Stimulated activated CD4-positive, alpha-beta T cell treated with anti-CD3 and anti-CD28 coated beads, Interleukin-12 subunit alpha, Interleukin-12 subunit beta, amount 100 ng/mL, for 24 hours (primary cell): ENCODE data around the gene GRAMD2A.

Experiments
- DNase-seq, 2 experiments: peaks; one replicate each; pipeline ENCODE4 v3.0.0-alpha.2; 2020; ENCODE audit warnings: low read depth in 2 of 2

Gene GRAMD2A

GRCh38 chr15:72168131-72168807 is 29.3 kb downstream of the GRAMD2A start:
- no peak for DNase-seq

GRCh38 chr15:72167445-72167844 is 30.1 kb downstream of the GRAMD2A start:
- no peak for DNase-seq

DNA sequence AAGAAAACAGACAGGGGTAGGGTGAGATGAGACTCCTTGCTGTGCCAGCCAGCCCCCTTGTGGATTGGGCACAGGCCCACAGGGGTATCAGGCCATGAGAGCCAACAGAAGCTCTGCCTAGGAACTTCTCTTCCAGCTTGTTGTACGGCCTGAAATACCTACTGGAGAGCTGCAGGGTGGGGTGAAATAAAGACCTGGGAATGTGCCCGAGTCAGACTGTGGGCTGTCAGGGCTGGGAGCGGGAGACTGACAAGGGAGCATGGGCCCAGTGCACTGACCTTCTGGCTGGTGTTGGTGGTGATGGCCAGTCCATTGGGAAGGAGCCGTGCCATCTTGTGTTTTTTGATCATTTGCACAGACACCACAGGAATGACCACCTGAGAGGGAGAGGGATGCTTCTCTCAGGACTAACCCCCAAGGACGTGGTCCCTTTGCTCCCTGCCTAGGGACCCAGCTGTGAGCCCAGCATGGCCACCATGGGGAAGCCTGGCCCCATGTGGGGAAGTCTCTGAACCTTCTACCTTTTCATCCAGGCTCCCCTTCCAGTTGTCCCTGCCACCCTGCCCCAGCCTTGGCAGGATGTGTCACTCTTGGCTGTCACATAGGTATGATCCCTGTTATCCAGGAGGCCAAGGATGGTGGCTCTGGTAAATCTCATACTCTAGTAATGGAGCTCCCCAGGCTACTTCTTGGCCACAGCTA is 30.7 kb downstream of the GRAMD2A start:
- DNase-seq, result no peak

- no peak for DNase-seq
Observed at GRCh38 chr15:72163719-72164118, 33.9 kb downstream of the GRAMD2A start.

DNA sequence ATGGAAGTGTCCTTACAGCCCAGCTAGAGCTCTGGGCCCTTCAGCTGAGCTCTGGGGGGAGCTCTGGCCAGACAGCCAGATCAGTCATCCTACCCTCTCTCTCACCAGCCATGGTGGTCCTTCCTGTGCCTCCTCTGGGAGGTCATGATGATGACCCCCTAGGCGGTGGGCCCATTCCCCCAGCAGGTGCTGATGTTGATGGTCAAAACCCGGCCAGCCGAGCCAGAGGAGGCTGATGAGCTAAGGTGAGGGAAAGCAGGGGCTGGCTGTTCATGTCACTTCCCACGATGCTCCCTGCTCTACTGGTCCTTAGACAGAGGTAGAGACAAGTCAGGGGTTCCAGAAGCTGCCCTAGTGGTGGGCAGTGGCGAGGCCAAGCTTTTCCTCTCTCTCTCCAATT is 35.0 kb downstream of the GRAMD2A start:
- no peak for DNase-seq

GRCh38 chr15:72161361-72162132 is 36.0 kb downstream of the GRAMD2A start:
- DNase-seq, result no peak

DNA sequence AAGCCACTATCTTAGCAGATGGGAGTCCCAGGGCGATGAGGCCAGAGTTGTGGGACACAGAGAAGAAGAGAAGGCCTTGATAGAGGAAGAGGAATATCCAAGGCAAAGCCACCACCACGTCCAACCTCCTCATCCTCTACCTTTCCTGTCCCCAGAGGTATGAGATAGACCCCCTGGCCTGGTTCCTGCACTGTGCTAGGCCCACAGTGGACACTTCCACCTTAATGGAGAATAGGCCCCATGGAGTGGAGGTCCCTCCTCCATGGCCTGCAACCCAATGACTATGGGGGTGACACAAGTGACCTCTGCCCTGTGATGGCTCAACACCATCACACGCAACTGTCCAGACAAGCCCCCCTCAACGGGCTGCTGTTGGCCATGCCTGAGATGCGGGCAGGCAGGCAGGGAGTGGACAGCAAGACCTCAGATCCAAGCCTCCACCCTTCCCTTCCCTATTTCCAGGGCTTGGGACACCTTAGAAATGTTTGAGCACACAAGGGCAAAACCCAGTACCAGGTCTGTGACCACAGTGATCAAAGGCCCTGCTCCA is 36.8 kb downstream of the GRAMD2A start:
- DNase-seq, result no peak

- DNase-seq, result no peak
Observed at GRCh38 chr15:72156928-72157327, 40.7 kb downstream of the GRAMD2A start.

DNA sequence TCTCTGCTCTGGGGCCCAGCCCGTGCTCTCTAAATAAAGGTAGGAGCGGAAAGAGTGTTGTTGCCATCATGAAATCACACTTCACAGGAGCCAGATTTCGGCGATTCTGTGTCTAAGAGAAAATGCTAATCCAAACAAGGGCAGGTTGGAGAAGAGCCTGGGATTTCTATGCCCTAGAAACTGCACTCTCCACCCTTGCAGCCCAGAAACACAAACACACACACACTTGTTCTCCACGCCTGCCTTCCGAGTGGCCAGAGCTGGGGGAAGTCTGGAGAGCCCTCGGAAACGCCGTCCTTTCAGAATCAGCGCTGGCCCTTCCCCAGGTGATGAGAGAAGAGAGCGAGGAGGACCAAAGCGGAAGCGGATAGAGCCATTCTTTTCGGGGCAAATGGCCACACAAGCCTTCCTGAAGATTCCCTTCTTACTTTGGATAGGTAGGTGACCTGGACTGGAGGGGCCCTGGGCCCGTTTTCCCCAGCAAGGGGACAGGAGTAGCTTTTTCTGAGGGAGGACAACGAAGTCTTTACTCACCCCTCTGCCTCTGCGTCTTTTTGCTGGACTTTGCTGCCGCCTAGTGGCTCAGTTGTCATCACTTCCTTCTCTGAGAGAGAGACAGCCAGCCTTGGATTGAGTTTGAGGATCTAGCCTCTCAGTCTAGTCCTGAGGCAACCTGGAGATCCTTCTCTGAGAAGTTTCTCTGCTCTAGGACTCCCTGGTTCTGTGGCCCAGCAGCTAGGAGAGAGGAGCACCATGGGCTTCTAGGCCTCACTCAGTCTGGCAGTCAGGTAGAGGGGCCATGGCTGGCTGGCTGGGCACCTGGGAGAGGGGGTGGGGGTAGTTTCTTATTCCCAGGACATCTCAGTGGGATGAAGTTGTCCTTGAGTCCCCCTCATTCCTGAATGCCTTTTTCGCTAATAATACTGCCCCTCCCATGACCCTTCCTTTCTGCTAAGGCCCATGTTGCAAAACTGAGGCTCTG is 41.7 kb downstream of the GRAMD2A start:
- peak; percentile 65 to 80 for DNase-seq

DNA sequence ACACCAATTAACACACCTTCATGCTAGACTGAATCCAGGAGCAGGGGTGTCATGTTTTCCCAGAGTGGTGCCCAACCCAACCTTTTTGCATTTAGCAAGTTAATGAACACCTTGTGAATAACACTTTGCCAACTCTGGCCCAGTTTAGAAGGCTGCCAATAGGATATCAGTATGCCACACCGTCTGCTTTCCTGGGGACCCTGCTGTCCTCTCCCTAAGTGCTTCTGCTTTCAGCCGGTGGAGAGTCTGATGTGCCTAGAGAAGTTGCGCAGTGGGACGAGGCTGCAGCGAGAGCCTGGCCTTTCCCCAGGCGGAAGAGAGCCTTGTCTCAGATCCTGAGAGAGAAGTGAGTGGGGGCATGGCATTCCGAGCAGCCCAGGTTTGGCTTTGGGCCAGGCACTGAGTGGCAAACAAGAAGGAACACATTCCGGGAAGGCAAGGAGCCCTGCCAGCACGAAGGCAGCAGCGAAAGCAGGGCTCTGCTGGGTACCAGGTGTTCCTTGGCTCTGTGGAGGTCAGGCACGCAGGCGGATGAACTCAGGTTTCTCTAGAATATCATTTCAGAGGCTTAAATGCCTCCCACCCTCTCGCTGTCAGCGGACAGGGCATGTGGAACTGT is 42.5 kb downstream of the GRAMD2A start:
- no peak for DNase-seq

GRCh38 chr15:72154316-72154715 is 43.3 kb downstream of the GRAMD2A start:
- DNase-seq, result no peak

DNA sequence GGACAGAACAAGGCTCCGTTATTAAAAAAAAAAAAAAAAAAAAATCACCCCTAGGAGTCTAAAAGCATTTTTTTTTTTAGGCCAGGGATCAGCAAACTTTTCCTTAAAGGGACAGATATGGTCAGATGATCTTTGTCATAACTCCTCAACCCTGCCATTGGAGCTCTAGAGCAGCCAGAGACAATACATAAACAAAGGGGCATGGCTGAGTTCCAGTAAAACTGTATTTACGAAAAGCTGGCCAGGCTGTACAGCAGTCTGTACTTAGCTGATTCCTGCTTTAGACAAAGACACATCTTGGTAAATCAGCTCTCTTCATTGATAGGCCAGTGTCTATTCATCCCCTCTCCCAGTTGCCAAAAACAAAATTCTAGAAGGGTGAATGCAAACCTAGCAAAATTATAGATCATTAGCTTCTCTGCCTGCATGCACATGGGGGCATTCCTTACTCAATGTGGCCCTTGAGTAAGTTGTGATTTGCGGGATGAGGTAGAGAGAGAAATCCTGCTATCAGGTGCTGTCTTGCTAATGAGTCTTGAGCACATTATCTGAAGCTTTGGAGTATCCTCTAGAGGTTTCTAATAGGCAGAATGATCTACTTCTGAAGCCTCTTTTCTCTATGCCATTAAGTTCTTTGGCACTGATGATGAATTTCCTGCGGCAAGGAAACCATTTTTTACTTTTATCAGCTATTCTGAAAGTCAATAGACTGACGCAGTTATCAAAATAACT is 44.2 kb downstream of the GRAMD2A start:
- DNase-seq, result no peak

DNA sequence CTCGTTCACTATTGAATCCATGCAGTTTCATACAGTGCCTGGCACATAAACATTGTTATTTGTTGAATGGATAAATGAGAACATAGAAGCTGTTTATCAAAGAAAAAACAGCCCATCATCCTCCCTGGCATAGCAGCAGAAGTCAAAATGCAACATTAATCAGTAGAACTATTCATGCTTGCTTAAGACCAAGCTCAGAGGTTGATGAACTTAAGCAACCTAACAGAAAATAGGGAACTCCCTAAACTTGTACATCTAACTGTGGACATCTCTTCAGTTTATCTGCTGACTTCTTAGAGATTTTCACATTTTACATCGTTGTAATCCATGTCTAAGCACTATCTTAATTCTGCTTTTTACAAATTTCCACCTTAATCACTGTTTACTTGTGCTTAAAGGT is 50.2 kb downstream of the GRAMD2A start:
- DNase-seq, result no peak

GRCh38 chr15:72146934-72147333 is 50.7 kb downstream of the GRAMD2A start:
- no peak for DNase-seq

- no peak for DNase-seq
Observed at GRCh38 chr15:72146221-72146620, 51.4 kb downstream of the GRAMD2A start.

- no peak for DNase-seq
Observed at GRCh38 chr15:72141171-72142084, 56.2 kb downstream of the GRAMD2A start.

DNA sequence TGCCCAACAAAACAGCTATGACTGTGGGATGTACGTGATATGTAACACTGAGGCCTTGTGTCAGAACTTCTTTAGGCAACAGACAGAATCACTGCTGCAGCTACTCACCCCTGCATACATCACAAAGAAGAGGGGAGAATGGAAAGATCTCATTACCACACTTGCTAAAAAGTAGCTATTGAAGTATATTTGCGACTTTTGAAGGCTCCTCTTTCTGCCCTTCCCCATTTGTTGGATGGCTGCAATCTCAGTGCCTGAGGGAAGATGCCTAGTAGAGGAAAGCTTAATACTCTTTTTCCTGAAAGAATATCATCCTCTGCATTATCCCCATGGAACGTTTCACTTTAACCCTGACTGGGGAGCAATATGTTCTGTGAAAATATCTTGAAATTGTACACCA is 57.5 kb downstream of the GRAMD2A start:
- DNase-seq, result no peak

DNA sequence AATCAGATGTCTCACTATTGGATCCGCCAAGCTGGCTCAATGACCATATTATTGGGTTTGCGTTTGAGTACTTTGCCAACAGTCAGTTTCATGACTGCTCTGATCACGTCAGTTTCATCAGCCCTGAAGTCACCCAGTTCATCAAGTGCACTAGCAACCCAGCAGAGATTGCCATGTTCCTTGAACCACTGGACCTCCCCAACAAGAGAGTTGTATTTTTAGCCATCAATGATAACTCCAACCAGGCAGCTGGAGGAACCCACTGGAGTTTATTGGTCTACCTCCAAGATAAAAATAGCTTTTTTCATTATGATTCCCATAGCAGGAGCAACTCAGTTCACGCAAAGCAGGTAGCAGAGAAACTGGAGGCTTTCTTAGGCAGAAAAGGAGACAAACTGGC is 57.9 kb downstream of the GRAMD2A start:
- DNase-seq, result no peak
